ENCODE results near the gene ALX4. TPM values are rescaled to one million over a fixed set of nuclear protein-coding genes. Genes with fewer than 3 reads are reported as not detected.

ALX4 gene
- total and polyA plus RNA-seq, 9 of the 15 experiments (the other 6 are each of a cell fraction or from before 2014, with no cell fraction given) = 0.07 to 1.2 (median 0.33) TPM

GRCh38 chr11:44333271-44334218, 23.6 kb upstream of the ALX4 start (continued):
- TF ChIP-seq MYC (IDR thresholded peaks at IDR 0.05; ENCODE audit: low read depth, low read length) (peak; percentile 82), MYC (CRISPR knock-in tag; IDR thresholded peaks at IDR 0.05; ENCODE audit: borderline replicate concordance, low read depth) (no peak), GATA2 (CRISPR knock-in tag; IDR thresholded peaks at IDR 0.05) (peak; percentile 88), ARHGAP35 (IDR thresholded peaks at IDR 0.05; ENCODE audit: partially characterized antibody) (no peak), IRF9 (tag; IDR thresholded peaks at IDR 0.05) (peak; percentile 95), SFPQ (IDR thresholded peaks at IDR 0.05; ENCODE audit: low read depth, low read length) (no peak), CREM (IDR thresholded peaks at IDR 0.05; ENCODE audit: low read depth) (peak; percentile 74), POLR3G (IDR thresholded peaks at IDR 0.05; ENCODE audit: extremely low read depth, insufficient read length, insufficient replicate concordance) (no peak), ETS1 (conservative IDR thresholded peaks at IDR 0.05; ENCODE audit: control insufficient read depth, low read depth, low read length) (no peak), CEBPZ (IDR thresholded peaks at IDR 0.05; ENCODE audit: borderline replicate concordance, low read depth, low read length) (no peak), MTA3 (IDR thresholded peaks at IDR 0.05; ENCODE audit: borderline replicate concordance) (peak; percentile 74), SMARCA5 (IDR thresholded peaks at IDR 0.05) (no peak), RAD51 (IDR thresholded peaks at IDR 0.05; ENCODE audit: borderline replicate concordance, low read depth) (peak; percentile 26; the same call in 1 of the 2 replicates), ZNF766 (CRISPR knock-in tag; conservative IDR thresholded peaks at IDR 0.05) (peak; percentile 75), CCNT2 (IDR thresholded peaks at IDR 0.05; ENCODE audit: borderline replicate concordance, extremely low read depth, insufficient read length, low read depth, low read length) (peak; percentile 72)
